ENCODE data around the gene FIGNL1. TPM values are rescaled to one million over a fixed set of nuclear protein-coding genes. Genes with fewer than 3 reads are reported as not detected.
A peak's percentile ranks its signal among the peaks of the same experiment; 100 is the strongest.

The FIGNL1 gene
- total RNA-seq, 2 donors from 2014 or later = 46.0 to 50.7 TPM

GRCh38 chr7:50454968-50455367, 4.8 kb upstream of the FIGNL1 start:
- Mint-ChIP-seq H3K36me3 (peaks cover 0 to 13% of the 10 kb centered on the region in 2 donors), H3K27ac (no peak overlapping the region), H3K9me3 (no peaks in the 10 kb centered on the region)
- ATAC-seq (no peak), DNase-seq (ENCODE audit: low spot score in 2 of 2) (no peak)

GRCh38 chr7:50450590-50451032, 461 bp upstream of the FIGNL1 start:
- DNase-seq (ENCODE audit: low spot score in 2 of 2) (peak in 1 of 2 donors; percentile 25), ATAC-seq (peak; percentile 0 to 2)
- Mint-ChIP-seq H3K27ac (peak overlapping the region; percentile 94 to 99), H3K36me3 (peaks cover 16 to 29% of the 10 kb centered on the region in 2 donors), H3K9me3 (no peaks in the 10 kb centered on the region)

GRCh38 chr7:50449501-50449880, 659 bp downstream of the FIGNL1 start:
- peaks cover 22 to 35% of the 10 kb centered on the region in 2 donors for H3K36me3 Mint-ChIP-seq
- ATAC-seq (peak in 1 of 2 donors; percentile 1), DNase-seq (ENCODE audit: low spot score in 2 of 2) (no peak)
- peak overlapping the region; percentile 1 to 99 for H3K27ac Mint-ChIP-seq
- H3K9me3 Mint-ChIP-seq = no peaks in the 10 kb centered on the region

- DNase-seq (ENCODE audit: low spot score in 2 of 2) = no peak
- peaks cover 28 to 35% of the 10 kb centered on the region in 2 donors for H3K36me3 Mint-ChIP-seq
- H3K27ac Mint-ChIP-seq = peak overlapping the region; percentile 1 to 99
- no peaks in the 10 kb centered on the region for H3K9me3 Mint-ChIP-seq
- ATAC-seq = peak; percentile 32 to 52
Observed at GRCh38 chr7:50448823-50449222, 1.3 kb downstream of the FIGNL1 start.

GRCh38 chr7:50446542-50446960, 3.6 kb downstream of the FIGNL1 start:
- H3K27ac Mint-ChIP-seq = peak overlapping the region in 1 of 2 donors; percentile 52
- H3K36me3 Mint-ChIP-seq = peaks cover 36 to 40% of the 10 kb centered on the region in 2 donors
- peak; percentile 63 to 67 for ATAC-seq
- H3K9me3 Mint-ChIP-seq = no peaks in the 10 kb centered on the region
- DNase-seq (ENCODE audit: low spot score in 2 of 2) = peak; percentile 16 to 69

- no peak for ATAC-seq
- no peak for DNase-seq (ENCODE audit: low spot score in 2 of 2)
- peaks cover 11 to 33% of the 10 kb centered on the region in 2 donors for H3K36me3 Mint-ChIP-seq
- no peaks in the 10 kb centered on the region for H3K9me3 Mint-ChIP-seq
- H3K27ac Mint-ChIP-seq = peak overlapping the region in 1 of 2 donors; percentile 67
Observed at GRCh38 chr7:50436133-50436806, 13.9 kb downstream of the FIGNL1 start.

- ATAC-seq (no peak), DNase-seq (ENCODE audit: low spot score in 2 of 2) (no peak)
- no peaks in the 10 kb centered on the region for H3K9me3 Mint-ChIP-seq
- peaks cover 0 to under 1% of the 10 kb centered on the region in 2 donors for H3K36me3 Mint-ChIP-seq
- H3K27ac Mint-ChIP-seq = no peak overlapping the region
Observed at GRCh38 chr7:50431722-50432305, 18.3 kb downstream of the FIGNL1 start.

GRCh38 chr7:50431316-50431715, 18.8 kb downstream of the FIGNL1 start:
- DNase-seq (ENCODE audit: low spot score in 2 of 2) (no peak), ATAC-seq (no peak)
- no peaks in the 10 kb centered on the region for H3K36me3 Mint-ChIP-seq
- H3K27ac Mint-ChIP-seq = no peak overlapping the region
- H3K9me3 Mint-ChIP-seq = no peaks in the 10 kb centered on the region

- Mint-ChIP-seq H3K9me3 (no peaks in the 10 kb centered on the region), H3K36me3 (no peaks in the 10 kb centered on the region), H3K27ac (no peak overlapping the region)
- DNase-seq (ENCODE audit: low spot score in 2 of 2) (no peak), ATAC-seq (no peak)
Observed at GRCh38 chr7:50428911-50429310, 21.2 kb downstream of the FIGNL1 start.

GRCh38 chr7:50427518-50427917, 22.6 kb downstream of the FIGNL1 start:
- Mint-ChIP-seq H3K27ac (no peak overlapping the region), H3K9me3 (no peaks in the 10 kb centered on the region), H3K36me3 (no peaks in the 10 kb centered on the region)
- no peak for DNase-seq (ENCODE audit: low spot score in 2 of 2)
- no peak for ATAC-seq

GRCh38 chr7:50426280-50427045, 23.7 kb downstream of the FIGNL1 start:
- H3K27ac Mint-ChIP-seq = no peak overlapping the region
- DNase-seq (ENCODE audit: low spot score in 2 of 2) (no peak), ATAC-seq (no peak)
- no peaks in the 10 kb centered on the region for H3K36me3 Mint-ChIP-seq
- no peaks in the 10 kb centered on the region for H3K9me3 Mint-ChIP-seq

GRCh38 chr7:50425318-50425717, 24.8 kb downstream of the FIGNL1 start:
- no peaks in the 10 kb centered on the region for H3K9me3 Mint-ChIP-seq
- ATAC-seq = no peak
- H3K27ac Mint-ChIP-seq = no peak overlapping the region

GRCh38 chr7:50423860-50424259, 26.3 kb downstream of the FIGNL1 start:
- Mint-ChIP-seq H3K36me3 (no peaks in the 10 kb centered on the region), H3K9me3 (no peaks in the 10 kb centered on the region), H3K27ac (no peak overlapping the region)
- no peak for DNase-seq (ENCODE audit: low spot score in 2 of 2)
- ATAC-seq = no peak

More at GRCh38 chr7:50425318-50425717, 24.8 kb downstream of the FIGNL1 start:
- DNase-seq (ENCODE audit: low spot score in 2 of 2) = no peak
- no peaks in the 10 kb centered on the region for H3K36me3 Mint-ChIP-seq

GRCh38 chr7:50422858-50423257, 27.3 kb downstream of the FIGNL1 start:
- ATAC-seq = no peak
- no peak for DNase-seq (ENCODE audit: low spot score in 2 of 2)
- no peaks in the 10 kb centered on the region for H3K9me3 Mint-ChIP-seq
- H3K36me3 Mint-ChIP-seq = no peaks in the 10 kb centered on the region
- H3K27ac Mint-ChIP-seq = no peak overlapping the region

- peaks cover 0 to 5% of the 10 kb centered on the region in 2 donors for H3K36me3 Mint-ChIP-seq
- ATAC-seq = no peak
Observed at GRCh38 chr7:50421043-50421442, 29.1 kb downstream of the FIGNL1 start.

GRCh38 chr7:50418526-50419290, 31.4 kb downstream of the FIGNL1 start:
- Mint-ChIP-seq H3K36me3 (peaks cover 0 to 5% of the 10 kb centered on the region in 2 donors), H3K27ac (no peak overlapping the region), H3K9me3 (no peaks in the 10 kb centered on the region)
- DNase-seq (ENCODE audit: low spot score in 2 of 2) (no peak), ATAC-seq (peak in 1 of 2 donors; percentile 12)

More at GRCh38 chr7:50421043-50421442, 29.1 kb downstream of the FIGNL1 start:
- Mint-ChIP-seq H3K27ac (no peak overlapping the region), H3K9me3 (no peaks in the 10 kb centered on the region)
- DNase-seq (ENCODE audit: low spot score in 2 of 2) = no peak
